ENCODE results near the gene SEPTIN3.

Gene SEPTIN3

GRCh38 chr22:41957941-41958556, 11.2 kb upstream of the SEPTIN3 start:
- no peaks in the 10 kb centered on the region for H3K79me1 ChIP-seq (ENCODE audit: low read length)
- no peak overlapping the region for H3K18ac ChIP-seq (ENCODE audit: low read length)
- no peak overlapping the region for H3K4me3 ChIP-seq (ENCODE audit: low read length)
- peak overlapping the region; percentile 61 for H3K56ac ChIP-seq (ENCODE audit: low read length)
- no peak overlapping the region for H3K27ac ChIP-seq (ENCODE audit: low read depth, low read length)
- H4K5ac ChIP-seq (ENCODE audit: low read length) = no peak overlapping the region
- peak overlapping the region; percentile 35 for H3K9ac ChIP-seq (ENCODE audit: low read length)
- no peaks in the 10 kb centered on the region for H3K4me1 ChIP-seq (ENCODE audit: control insufficient read depth, low read depth, low read length)
- H3K4ac ChIP-seq (ENCODE audit: low read depth, low read length) = peak overlapping the region; percentile 20
- no CpG with 5 or more reads among the region's 23 CpGs for WGBS (ENCODE audit: extremely low coverage, insufficient coverage, low lambda C conversion rate)
- peak overlapping the region; percentile 11 for H3K4me2 ChIP-seq (ENCODE audit: low read length)
- no peak overlapping the region for H3K23ac ChIP-seq (ENCODE audit: low read length)
- H2BK5ac ChIP-seq (ENCODE audit: low read length) = no peak overlapping the region
- no peak overlapping the region for H4K8ac ChIP-seq (ENCODE audit: low read depth, low read length)
- no peaks in the 10 kb centered on the region for H3K79me2 ChIP-seq (ENCODE audit: control insufficient read depth, insufficient read depth, low read length)
- no peaks in the 10 kb centered on the region for H3K36me3 ChIP-seq (ENCODE audit: control insufficient read depth, insufficient read depth, low read length)
- no peak for DNase-seq
- H3K27me3 ChIP-seq (ENCODE audit: insufficient read depth, low read length, poor library complexity) = no peaks in the 10 kb centered on the region
- no peak overlapping the region for H2BK15ac ChIP-seq (replicated peaks; ENCODE audit: low read depth)
- no peak overlapping the region for H2BK120ac ChIP-seq (ENCODE audit: low read depth, low read length)
- no peak overlapping the region for H2AK5ac ChIP-seq (ENCODE audit: low read length)

GRCh38 chr22:41963453-41964111, 5.7 kb upstream of the SEPTIN3 start:
- H3K79me1 ChIP-seq (ENCODE audit: low read length) = no peaks in the 10 kb centered on the region
- no peaks in the 10 kb centered on the region for H3K36me3 ChIP-seq (ENCODE audit: control insufficient read depth, insufficient read depth, low read length)
- H2AK5ac ChIP-seq (ENCODE audit: low read length) = no peak overlapping the region
- H4K5ac ChIP-seq (ENCODE audit: low read length) = no peak overlapping the region
- no peak overlapping the region for H3K4me3 ChIP-seq (ENCODE audit: low read length)
- peaks cover 3% of the 10 kb centered on the region for H3K4me1 ChIP-seq (ENCODE audit: control insufficient read depth, low read depth, low read length)
- no peak overlapping the region for H2BK120ac ChIP-seq (ENCODE audit: low read depth, low read length)
- H2BK5ac ChIP-seq (ENCODE audit: low read length) = no peak overlapping the region
- no peaks in the 10 kb centered on the region for H3K27me3 ChIP-seq (ENCODE audit: insufficient read depth, low read length, poor library complexity)
- H3K56ac ChIP-seq (ENCODE audit: low read length) = no peak overlapping the region
- no peak overlapping the region for H3K4ac ChIP-seq (ENCODE audit: low read depth, low read length)
- H3K4me2 ChIP-seq (ENCODE audit: low read length) = no peak overlapping the region
- H3K79me2 ChIP-seq (ENCODE audit: control insufficient read depth, insufficient read depth, low read length) = no peaks in the 10 kb centered on the region
- no peak overlapping the region for H3K23ac ChIP-seq (ENCODE audit: low read length)
- no CpG with 5 or more reads among the region's 9 CpGs for WGBS (ENCODE audit: extremely low coverage, insufficient coverage, low lambda C conversion rate)
- no peak overlapping the region for H3K9ac ChIP-seq (ENCODE audit: low read length)
- H4K8ac ChIP-seq (ENCODE audit: low read depth, low read length) = no peak overlapping the region
- no peak for DNase-seq
- no peak overlapping the region for H2BK15ac ChIP-seq (replicated peaks; ENCODE audit: low read depth)
- H3K27ac ChIP-seq (ENCODE audit: low read depth, low read length) = no peak overlapping the region
- H3K18ac ChIP-seq (ENCODE audit: low read length) = no peak overlapping the region

- Histone ChIP-seq H3K9ac (ENCODE audit: low read length) (no peak overlapping the region), H3K79me1 (ENCODE audit: low read length) (no peaks in the 10 kb centered on the region), H3K4me3 (ENCODE audit: low read length) (no peak overlapping the region), H3K4me1 (ENCODE audit: control insufficient read depth, low read depth, low read length) (peaks cover 3% of the 10 kb centered on the region), H3K18ac (ENCODE audit: low read length) (no peak overlapping the region), H3K27ac (ENCODE audit: low read depth, low read length) (no peak overlapping the region), H2AK5ac (ENCODE audit: low read length) (no peak overlapping the region), H3K36me3 (ENCODE audit: control insufficient read depth, insufficient read depth, low read length) (no peaks in the 10 kb centered on the region), H3K4me2 (ENCODE audit: low read length) (no peak overlapping the region), H3K79me2 (ENCODE audit: control insufficient read depth, insufficient read depth, low read length) (no peaks in the 10 kb centered on the region), H2BK5ac (ENCODE audit: low read length) (no peak overlapping the region), H4K8ac (ENCODE audit: low read depth, low read length) (no peak overlapping the region), H3K23ac (ENCODE audit: low read length) (no peak overlapping the region), H3K56ac (ENCODE audit: low read length) (no peak overlapping the region), H4K5ac (ENCODE audit: low read length) (no peak overlapping the region), H2BK15ac (replicated peaks; ENCODE audit: low read depth) (no peak overlapping the region), H3K4ac (ENCODE audit: low read depth, low read length) (no peak overlapping the region), H2BK120ac (ENCODE audit: low read depth, low read length) (no peak overlapping the region), H3K27me3 (ENCODE audit: insufficient read depth, low read length, poor library complexity) (no peaks in the 10 kb centered on the region)
- no peak for DNase-seq
- no CpG with 5 or more reads among the region's 5 CpGs for WGBS (ENCODE audit: extremely low coverage, insufficient coverage, low lambda C conversion rate)
Measured at GRCh38 chr22:41964112-41964491, 5.1 kb upstream of the SEPTIN3 start.

- no peak overlapping the region for H3K4me2 ChIP-seq (ENCODE audit: low read length)
- no peak for DNase-seq
- no peak overlapping the region for H2BK15ac ChIP-seq (replicated peaks; ENCODE audit: low read depth)
- H3K4ac ChIP-seq (ENCODE audit: low read depth, low read length) = no peak overlapping the region
- no peak overlapping the region for H4K5ac ChIP-seq (ENCODE audit: low read length)
- no peaks in the 10 kb centered on the region for H3K79me2 ChIP-seq (ENCODE audit: control insufficient read depth, insufficient read depth, low read length)
- no peak overlapping the region for H3K4me3 ChIP-seq (ENCODE audit: low read length)
- H3K18ac ChIP-seq (ENCODE audit: low read length) = no peak overlapping the region
- H3K23ac ChIP-seq (ENCODE audit: low read length) = no peak overlapping the region
- H3K36me3 ChIP-seq (ENCODE audit: control insufficient read depth, insufficient read depth, low read length) = no peaks in the 10 kb centered on the region
- H3K27ac ChIP-seq (ENCODE audit: low read depth, low read length) = no peak overlapping the region
- H3K56ac ChIP-seq (ENCODE audit: low read length) = no peak overlapping the region
- no peak overlapping the region for H2BK5ac ChIP-seq (ENCODE audit: low read length)
- H2BK120ac ChIP-seq (ENCODE audit: low read depth, low read length) = no peak overlapping the region
- WGBS (ENCODE audit: extremely low coverage, insufficient coverage, low lambda C conversion rate) = no CpG with 5 or more reads among the region's 2 CpGs
- no peak overlapping the region for H3K9ac ChIP-seq (ENCODE audit: low read length)
- no peak overlapping the region for H4K8ac ChIP-seq (ENCODE audit: low read depth, low read length)
- H2AK5ac ChIP-seq (ENCODE audit: low read length) = no peak overlapping the region
- no peaks in the 10 kb centered on the region for H3K27me3 ChIP-seq (ENCODE audit: insufficient read depth, low read length, poor library complexity)
- no peaks in the 10 kb centered on the region for H3K79me1 ChIP-seq (ENCODE audit: low read length)
- peaks cover 3% of the 10 kb centered on the region for H3K4me1 ChIP-seq (ENCODE audit: control insufficient read depth, low read depth, low read length)
Measured at GRCh38 chr22:41966225-41966606, 3.0 kb upstream of the SEPTIN3 start.

- H3K79me2 ChIP-seq (ENCODE audit: control insufficient read depth, insufficient read depth, low read length) = no peaks in the 10 kb centered on the region
- H3K79me1 ChIP-seq (ENCODE audit: low read length) = no peaks in the 10 kb centered on the region
- H3K18ac ChIP-seq (ENCODE audit: low read length) = no peak overlapping the region
- H3K9ac ChIP-seq (ENCODE audit: low read length) = peak overlapping the region; percentile 41
- H2BK15ac ChIP-seq (replicated peaks; ENCODE audit: low read depth) = no peak overlapping the region
- H3K27me3 ChIP-seq (ENCODE audit: insufficient read depth, low read length, poor library complexity) = no peaks in the 10 kb centered on the region
- peak overlapping the region; percentile 71 for H3K56ac ChIP-seq (ENCODE audit: low read length)
- no peak overlapping the region for H3K4me3 ChIP-seq (ENCODE audit: low read length)
- H2AK5ac ChIP-seq (ENCODE audit: low read length) = no peak overlapping the region
- no peak overlapping the region for H3K23ac ChIP-seq (ENCODE audit: low read length)
- no peak overlapping the region for H4K8ac ChIP-seq (ENCODE audit: low read depth, low read length)
- no peak overlapping the region for H3K4ac ChIP-seq (ENCODE audit: low read depth, low read length)
- no peak overlapping the region for H4K5ac ChIP-seq (ENCODE audit: low read length)
- H3K27ac ChIP-seq (ENCODE audit: low read depth, low read length) = no peak overlapping the region
- H2BK120ac ChIP-seq (ENCODE audit: low read depth, low read length) = no peak overlapping the region
- peak; percentile 97 for DNase-seq
- peaks cover 3% of the 10 kb centered on the region for H3K4me1 ChIP-seq (ENCODE audit: control insufficient read depth, low read depth, low read length)
- H3K4me2 ChIP-seq (ENCODE audit: low read length) = no peak overlapping the region
- WGBS (ENCODE audit: extremely low coverage, insufficient coverage, low lambda C conversion rate) = no CpG with 5 or more reads among the region's 8 CpGs
- H2BK5ac ChIP-seq (ENCODE audit: low read length) = no peak overlapping the region
- H3K36me3 ChIP-seq (ENCODE audit: control insufficient read depth, insufficient read depth, low read length) = no peaks in the 10 kb centered on the region
Measured at GRCh38 chr22:41966607-41967240, 2.5 kb upstream of the SEPTIN3 start.
